H9 (cell line): Measurements from ENCODE around the gene CBX3. TPM values are rescaled to one million over a fixed set of nuclear protein-coding genes. Genes with fewer than 3 reads are reported as not detected.

Source experiments
- DNase-seq: peaks from one replicate; pipeline ENCODE4 v3.0.0-alpha.2; 2017
- H2AFZ ChIP-seq: one replicate; pipeline ENCODE4 v1.6.1; 2013; ENCODE audit warnings: mild to moderate bottlenecking, low read length, control low read depth, moderate library complexity
- H2AK5ac ChIP-seq: 2 replicates; pipeline ENCODE4 v1.6.1; 2013; ENCODE audit warnings: low read length, control low read depth, mixed read lengths; ENCODE audit not compliant: insufficient read length
- H2BK120ac ChIP-seq: one replicate; pipeline ENCODE4 v1.6.1; 2013; ENCODE audit warnings: low read depth, mild to moderate bottlenecking, low read length, control low read depth, inconsistent platforms; ENCODE audit not compliant: poor library complexity, severe bottlenecking
- H2BK12ac ChIP-seq: 2 replicates; pipeline ENCODE4 v1.6.1; 2013; ENCODE audit warnings: low read length, control low read depth, mixed read lengths, low read depth; ENCODE audit not compliant: insufficient read length
- H2BK15ac ChIP-seq: 2 replicates; pipeline ENCODE4 v1.6.1; 2013; ENCODE audit warnings: low read depth, low read length, control low read depth
- H2BK20ac ChIP-seq: one replicate; pipeline ENCODE4 v1.6.1; 2013; ENCODE audit warnings: low read depth, mild to moderate bottlenecking, low read length, control low read depth, inconsistent platforms; ENCODE audit not compliant: poor library complexity, severe bottlenecking
- H2BK5ac ChIP-seq: 2 replicates; pipeline ENCODE4 v1.6.1; 2013; ENCODE audit warnings: low read length, control low read depth, mixed read lengths; ENCODE audit not compliant: insufficient read length
- H3K14ac ChIP-seq: 2 replicates; pipeline ENCODE4 v1.6.1; 2013; ENCODE audit warnings: low read length, control low read depth; ENCODE audit not compliant: insufficient read depth
- H3K18ac ChIP-seq: 2 replicates; pipeline ENCODE4 v1.6.1; 2013; ENCODE audit warnings: low read depth, mild to moderate bottlenecking, mixed read lengths, low read length, control low read depth; ENCODE audit not compliant: insufficient read length
- H3K23ac ChIP-seq: 2 replicates; pipeline ENCODE4 v1.6.1; 2013; ENCODE audit warnings: low read length, control low read depth, mixed read lengths, low read depth; ENCODE audit not compliant: insufficient read length
- H3K23me2 ChIP-seq: 2 replicates; pipeline ENCODE4 v1.6.1; 2013; ENCODE audit warnings: low read depth, mild to moderate bottlenecking, mixed read lengths, low read length, control low read depth; ENCODE audit not compliant: insufficient read length, poor library complexity, severe bottlenecking
- H3K27ac ChIP-seq: 2 replicates; pipeline ENCODE4 v1.5.1; 2013; ENCODE audit warnings: low read length, control low read depth, mixed read lengths, low read depth; ENCODE audit not compliant: insufficient read length
- H3K27me3 ChIP-seq: 2 replicates; pipeline ENCODE4 v1.6.1; 2013; ENCODE audit warnings: low read length, control low read depth, inconsistent platforms; ENCODE audit not compliant: insufficient read depth
- H3K4ac ChIP-seq: 2 replicates; pipeline ENCODE4 v1.6.1; 2013; ENCODE audit warnings: low read depth, mild to moderate bottlenecking, control low read depth, inconsistent platforms, low read length, moderate library complexity
- H3K4me1 ChIP-seq: 2 replicates; pipeline ENCODE4 v1.6.1; 2013; ENCODE audit warnings: low read length, control low read depth, inconsistent platforms; ENCODE audit not compliant: insufficient read depth
- H3K4me2 ChIP-seq: 2 replicates; pipeline ENCODE4 v1.6.1; 2013; ENCODE audit warnings: low read length, control low read depth, mixed read lengths; ENCODE audit not compliant: insufficient read length, insufficient read depth
- H3K56ac ChIP-seq: 2 replicates; pipeline ENCODE4 v1.6.1; 2013; ENCODE audit warnings: low read depth, mild to moderate bottlenecking, mixed read lengths, low read length, control low read depth; ENCODE audit not compliant: insufficient read length
- H3K79me1 ChIP-seq: 2 replicates; pipeline ENCODE4 v1.6.1; 2013; ENCODE audit warnings: low read depth, mild to moderate bottlenecking, moderate library complexity, low read length, control low read depth, inconsistent platforms; ENCODE audit not compliant: insufficient read depth, poor library complexity, severe bottlenecking
- H3K79me2 ChIP-seq: 2 replicates; pipeline ENCODE4 v1.6.1; 2013; ENCODE audit warnings: low read length, control low read depth, inconsistent platforms; ENCODE audit not compliant: insufficient read depth
- H3K9ac ChIP-seq: 2 replicates; pipeline ENCODE4 v1.6.1; 2013; ENCODE audit warnings: low read length, control low read depth, mixed read lengths; ENCODE audit not compliant: insufficient read length; ENCODE audit errors: extremely low read depth
- H3K9me3 ChIP-seq: one replicate; pipeline ENCODE4 v1.6.1; 2013; ENCODE audit warnings: low read depth, low read length, inconsistent platforms; ENCODE audit not compliant: control insufficient read depth
- H3T11ph ChIP-seq: one replicate; pipeline ENCODE4 v1.6.1; 2013; ENCODE audit warnings: mild to moderate bottlenecking, low read length, control low read depth, inconsistent platforms
- H4K20me1 ChIP-seq: one replicate; pipeline ENCODE4 v1.6.1; 2013; ENCODE audit not compliant: control insufficient read depth, insufficient read length, insufficient read depth
- H4K5ac ChIP-seq: 2 replicates; pipeline ENCODE4 v1.6.1; 2013; ENCODE audit warnings: low read depth, mild to moderate bottlenecking, mixed read lengths, low read length, control low read depth; ENCODE audit not compliant: insufficient read length
- H4K8ac ChIP-seq: replicated peaks from 2 replicates; pipeline ENCODE4 v1.6.1; 2013; ENCODE audit warnings: low read length, control low read depth, mixed read lengths, low read depth; ENCODE audit not compliant: insufficient read length
- H4K91ac ChIP-seq: 2 replicates; pipeline ENCODE4 v1.6.1; 2013; ENCODE audit warnings: low read depth, mild to moderate bottlenecking, moderate library complexity, mixed read lengths, low read length, control low read depth; ENCODE audit not compliant: insufficient read length
- H3K27ac Mint-ChIP-seq, 3 experiments: 2 replicates in 2 of 3; 3 replicates in 1 of 3; pipeline ENCODE4 v1.8.0; 2020 to 2021; ENCODE audit warnings: mixed read lengths in 3 of 3, mild to moderate bottlenecking in 1 of 3, moderate library complexity in 1 of 3
- H3K27me3 Mint-ChIP-seq: 2 replicates; pipeline ENCODE4 v1.8.0; 2021; ENCODE audit warnings: low read depth, mild to moderate bottlenecking, moderate library complexity, mixed read lengths
- H3K36me3 Mint-ChIP-seq, 3 experiments: 2 replicates in 2 of 3; 3 replicates in 1 of 3; pipeline ENCODE4 v1.8.0; 2020 to 2021; ENCODE audit warnings: low read depth in 3 of 3, mixed read lengths in 3 of 3; ENCODE audit not compliant: insufficient read depth in 1 of 3
- H3K4me1 Mint-ChIP-seq, 2 experiments: 2 replicates each; pipeline ENCODE4 v1.8.0; 2020; ENCODE audit warnings: mixed read lengths in 2 of 2
- H3K4me3 Mint-ChIP-seq, 2 experiments: 2 replicates in 1 of 2; 3 replicates in 1 of 2; pipeline ENCODE4 v1.8.0; 2020 to 2021; ENCODE audit warnings: mild to moderate bottlenecking in 2 of 2, mixed read lengths in 2 of 2, moderate library complexity in 1 of 2
- H3K9me3 Mint-ChIP-seq, 2 experiments: 2 replicates in 1 of 2; 3 replicates in 1 of 2; pipeline ENCODE4 v1.8.0; 2020; ENCODE audit warnings: mild to moderate bottlenecking in 2 of 2, mixed read lengths in 2 of 2, moderate library complexity in 1 of 2
- WGBS: extraction: QIAGEN DNeasy Blood & Tissue Kit; methylation state at CpG from one replicate; pipeline ENCODE4 v1.1.7; 2013; ENCODE audit warnings: missing lambda C conversion rate, low lambda C conversion rate, mixed read lengths; ENCODE audit not compliant: insufficient read length; ENCODE audit errors: extremely low coverage; 5-methylcytosine and 5-hydroxymethylcytosine counted together
- total RNA-seq: library from RNA; stranded (reverse); gene quantifications from 2 replicates; pipeline ENCODE4 v1.2.1, GENCODE V29; 2021
- TF ChIP-seq, protein P1 (sequence below): fragments of 200-600 bp; sonication (generic); conservative IDR thresholded peaks from 3 replicates; pipeline ENCODE4 v1.8.0; 2021; ENCODE audit warnings: antibody characterized with exemption, mild to moderate bottlenecking

The CBX3 gene
- total RNA-seq, 1 experiment from 2014 or later = 288 TPM

DNA sequence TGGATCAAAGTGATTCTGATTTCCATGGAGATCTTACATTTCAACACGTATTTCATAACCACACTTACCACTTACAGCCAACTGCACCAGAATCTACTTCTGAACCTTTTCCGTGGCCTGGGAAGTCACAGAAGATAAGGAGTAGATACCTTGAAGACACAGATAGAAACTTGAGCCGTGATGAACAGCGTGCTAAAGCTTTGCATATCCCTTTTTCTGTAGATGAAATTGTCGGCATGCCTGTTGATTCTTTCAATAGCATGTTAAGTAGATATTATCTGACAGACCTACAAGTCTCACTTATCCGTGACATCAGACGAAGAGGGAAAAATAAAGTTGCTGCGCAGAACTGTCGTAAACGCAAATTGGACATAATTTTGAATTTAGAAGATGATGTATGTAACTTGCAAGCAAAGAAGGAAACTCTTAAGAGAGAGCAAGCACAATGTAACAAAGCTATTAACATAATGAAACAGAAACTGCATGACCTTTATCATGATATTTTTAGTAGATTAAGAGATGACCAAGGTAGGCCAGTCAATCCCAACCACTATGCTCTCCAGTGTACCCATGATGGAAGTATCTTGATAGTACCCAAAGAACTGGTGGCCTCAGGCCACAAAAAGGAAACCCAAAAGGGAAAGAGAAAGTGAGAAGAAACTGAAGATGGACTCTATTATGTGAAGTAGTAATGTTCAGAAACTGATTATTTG is 16.3 kb upstream of the CBX3 start:
- H3K9ac ChIP-seq = no peak overlapping the region
- no peaks in the 10 kb centered on the region for H3K79me2 ChIP-seq
- H2BK5ac ChIP-seq = no peak overlapping the region
- no peak overlapping the region for H4K91ac ChIP-seq
- no peak overlapping the region for H3K14ac ChIP-seq
- Mint-ChIP-seq H3K36me3 (peaks cover 22 to 56% (median 25%) of the 10 kb centered on the region in 3 experiments; a peak in 6 of 7 replicates), H3K4me1 (peaks cover 17 to 19% of the 10 kb centered on the region in 2 experiments; a peak in 3 of 4 replicates), H3K4me3 (no peak overlapping the region), H3K9me3 (no peaks in the 10 kb centered on the region), H3K27ac (peak overlapping the region in 2 of 3 experiments; percentile 17 to 93; a peak in 4 of 7 replicates), H3K27me3 (no peaks in the 10 kb centered on the region; the same call in 1 of the 2 replicates)
- H3K4ac ChIP-seq = no peak overlapping the region
- TF ChIP-seq, protein P1, sequence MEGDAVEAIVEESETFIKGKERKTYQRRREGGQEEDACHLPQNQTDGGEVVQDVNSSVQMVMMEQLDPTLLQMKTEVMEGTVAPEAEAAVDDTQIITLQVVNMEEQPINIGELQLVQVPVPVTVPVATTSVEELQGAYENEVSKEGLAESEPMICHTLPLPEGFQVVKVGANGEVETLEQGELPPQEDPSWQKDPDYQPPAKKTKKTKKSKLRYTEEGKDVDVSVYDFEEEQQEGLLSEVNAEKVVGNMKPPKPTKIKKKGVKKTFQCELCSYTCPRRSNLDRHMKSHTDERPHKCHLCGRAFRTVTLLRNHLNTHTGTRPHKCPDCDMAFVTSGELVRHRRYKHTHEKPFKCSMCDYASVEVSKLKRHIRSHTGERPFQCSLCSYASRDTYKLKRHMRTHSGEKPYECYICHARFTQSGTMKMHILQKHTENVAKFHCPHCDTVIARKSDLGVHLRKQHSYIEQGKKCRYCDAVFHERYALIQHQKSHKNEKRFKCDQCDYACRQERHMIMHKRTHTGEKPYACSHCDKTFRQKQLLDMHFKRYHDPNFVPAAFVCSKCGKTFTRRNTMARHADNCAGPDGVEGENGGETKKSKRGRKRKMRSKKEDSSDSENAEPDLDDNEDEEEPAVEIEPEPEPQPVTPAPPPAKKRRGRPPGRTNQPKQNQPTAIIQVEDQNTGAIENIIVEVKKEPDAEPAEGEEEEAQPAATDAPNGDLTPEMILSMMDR = no peak
- H2AFZ ChIP-seq = no peak overlapping the region
- no peak overlapping the region for H2BK20ac ChIP-seq
- no peak overlapping the region for H3K4me2 ChIP-seq
- H3T11ph ChIP-seq = no peak overlapping the region
- no CpG with 5 or more reads among the region's 10 CpGs for WGBS
- H4K8ac ChIP-seq = no peak overlapping the region
- no peak overlapping the region for H3K56ac ChIP-seq
- no peak overlapping the region for H2BK12ac ChIP-seq
- no peak overlapping the region for H3K23ac ChIP-seq
- no peak overlapping the region for H4K5ac ChIP-seq
- no peak overlapping the region for H3K27ac ChIP-seq
- no peak overlapping the region for H2BK15ac ChIP-seq
- H3K4me1 ChIP-seq = no peaks in the 10 kb centered on the region
- H2AK5ac ChIP-seq = no peak overlapping the region
- no peaks in the 10 kb centered on the region for H3K23me2 ChIP-seq
- H2BK120ac ChIP-seq = no peak overlapping the region
- no peaks in the 10 kb centered on the region for H3K27me3 ChIP-seq
- DNase-seq = no peak
- no peaks in the 10 kb centered on the region for H3K79me1 ChIP-seq
- H4K20me1 ChIP-seq = no peaks in the 10 kb centered on the region
- H3K18ac ChIP-seq = no peak overlapping the region
- no peaks in the 10 kb centered on the region for H3K9me3 ChIP-seq
